ENCODE results near the gene SORCS2.

The SORCS2 gene

GRCh38 chr4:7734651-7735260 lies 542.4 kb downstream of the SORCS2 start:
- DNase-seq (ENCODE audit: low read depth), result no peak

GRCh38 chr4:7735395-7735794 lies 543.1 kb downstream of the SORCS2 start:
- DNase-seq (ENCODE audit: low read depth), result no peak

- no peak for DNase-seq (ENCODE audit: low read depth)
Observed at GRCh38 chr4:7735961-7736360, 543.6 kb downstream of the SORCS2 start.

- DNase-seq (ENCODE audit: low read depth), result no peak
Observed at GRCh38 chr4:7736436-7737267, 544.3 kb downstream of the SORCS2 start.

GRCh38 chr4:7737268-7737645 lies 544.9 kb downstream of the SORCS2 start:
- no peak for DNase-seq (ENCODE audit: low read depth)

DNA sequence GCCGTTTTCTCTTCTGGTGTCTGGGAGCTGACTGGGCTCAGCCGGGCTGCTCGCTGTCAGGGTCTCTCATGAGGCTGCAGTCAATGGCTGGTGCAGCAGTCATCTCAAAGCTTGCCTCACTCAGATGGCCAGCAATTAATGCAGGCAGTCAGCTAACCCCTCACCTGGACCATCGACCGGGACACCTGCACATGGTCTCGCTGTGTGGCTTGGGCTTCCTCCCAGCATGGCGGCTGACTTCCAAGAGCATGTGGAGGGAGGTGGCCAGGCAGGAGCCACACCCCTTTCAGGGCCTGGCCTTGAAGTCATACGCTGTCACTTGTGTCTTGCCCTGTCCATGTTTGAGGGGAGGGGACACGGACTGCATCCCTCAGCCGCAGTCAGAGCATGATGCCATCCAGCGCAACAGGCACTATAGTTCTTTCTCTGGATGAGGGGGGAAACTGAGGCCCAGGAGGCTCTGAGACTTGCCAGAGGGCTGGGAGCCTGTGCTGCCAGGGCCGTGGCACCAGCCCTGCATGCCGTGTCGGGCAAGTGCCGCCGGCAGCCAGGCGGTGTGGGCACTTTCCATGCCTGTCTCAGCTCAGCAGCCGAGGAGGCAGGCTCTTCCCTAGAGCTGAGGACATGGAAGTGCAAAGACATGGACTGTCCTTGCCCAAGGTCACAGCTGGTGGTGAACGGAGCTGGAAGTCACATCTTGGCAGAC lies 545.6 kb downstream of the SORCS2 start:
- no peak for DNase-seq (ENCODE audit: low read depth)

- DNase-seq (ENCODE audit: low read depth), result no peak
Observed at GRCh38 chr4:7738458-7739076, 546.2 kb downstream of the SORCS2 start.

GRCh38 chr4:7739077-7739917 lies 547.0 kb downstream of the SORCS2 start:
- DNase-seq (ENCODE audit: low read depth), result no peak

DNA sequence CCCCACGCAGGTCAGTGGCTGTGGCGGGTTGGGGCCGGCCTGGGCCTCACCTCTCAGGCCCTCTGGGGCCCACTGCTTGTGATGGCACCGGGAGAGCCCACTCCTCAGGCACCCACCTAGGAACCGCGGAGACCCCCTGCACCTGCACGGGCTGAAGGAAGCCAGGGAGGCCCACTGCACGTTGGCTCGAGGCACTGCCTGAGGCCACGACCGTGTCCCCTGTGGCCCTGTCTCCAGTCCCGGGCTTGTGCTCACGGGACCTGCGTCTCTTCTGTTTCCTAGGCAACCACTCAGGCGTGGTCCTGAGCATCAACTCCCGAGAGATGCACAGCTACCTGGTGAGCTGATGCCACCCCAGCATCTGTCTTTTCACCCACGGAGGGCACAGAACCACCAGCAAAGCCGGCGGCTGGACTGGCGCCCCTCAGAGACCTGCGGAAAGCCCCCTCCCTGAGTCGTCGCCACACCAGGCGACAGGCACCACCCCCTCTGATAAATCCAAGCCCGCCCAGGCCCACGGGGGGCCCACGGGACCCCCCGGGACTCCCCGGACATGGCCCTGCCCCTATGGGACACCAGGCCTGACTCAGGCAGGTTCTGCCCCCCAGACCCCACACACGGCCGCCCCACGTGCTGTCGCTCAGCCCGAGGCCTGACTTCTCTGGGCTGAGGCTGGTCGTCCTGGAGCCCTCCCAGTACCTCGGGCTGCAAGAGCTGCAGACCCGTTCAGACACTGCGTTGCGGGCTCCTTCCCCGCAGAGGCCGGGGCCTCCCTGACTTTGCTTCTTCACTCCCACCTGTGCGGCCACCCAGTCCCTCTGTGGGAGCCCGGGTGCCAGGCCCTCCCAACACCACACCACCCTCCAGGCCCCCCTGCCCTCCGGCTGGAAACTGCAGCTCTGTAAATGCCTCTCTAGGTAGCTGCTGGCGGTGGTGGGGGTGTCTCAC lies 547.9 kb downstream of the SORCS2 start:
- no peak for DNase-seq (ENCODE audit: low read depth)

DNA sequence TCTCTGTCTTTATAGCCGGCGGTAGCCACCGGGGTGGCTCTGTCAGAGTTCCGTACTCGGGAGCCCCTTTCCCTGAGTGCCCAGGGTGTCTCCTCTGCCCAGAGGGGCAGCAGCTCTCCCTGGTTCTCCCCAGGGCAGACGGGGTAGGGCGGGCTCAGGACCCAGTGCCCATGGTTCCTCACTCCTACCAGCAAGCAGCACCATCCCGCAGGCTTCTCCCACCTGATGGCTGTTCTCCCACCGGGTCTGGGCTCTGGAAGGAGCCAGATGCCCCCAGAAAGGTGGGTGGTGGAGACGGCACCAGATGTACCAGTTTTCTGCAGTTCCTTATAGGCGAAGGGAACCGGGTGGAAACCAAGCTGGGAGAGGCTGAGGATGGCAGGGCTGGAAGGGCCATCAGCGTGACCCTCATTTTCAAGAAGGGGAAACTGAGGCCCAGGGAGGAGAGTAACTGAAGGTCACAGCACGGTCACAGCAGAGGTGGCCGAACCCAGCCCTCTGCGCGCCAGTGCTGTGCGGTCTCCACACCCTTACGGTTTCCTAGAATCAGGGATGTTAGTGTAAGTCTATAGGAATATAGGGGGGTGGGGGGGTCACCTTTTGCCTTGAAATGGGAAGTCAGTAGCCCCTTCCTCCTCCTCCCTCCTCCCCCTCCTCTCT lies 548.7 kb downstream of the SORCS2 start:
- no peak for DNase-seq (ENCODE audit: low read depth)

GRCh38 chr4:7741946-7742806 lies 549.8 kb downstream of the SORCS2 start:
- no peak for DNase-seq (ENCODE audit: low read depth)

GRCh38 chr4:7742807-7743280 lies 550.5 kb downstream of the SORCS2 start:
- no peak for DNase-seq (ENCODE audit: low read depth)

- no peak for DNase-seq (ENCODE audit: low read depth)
Observed at GRCh38 chr4:7744142-7744804, 551.9 kb downstream of the SORCS2 start.

GRCh38 chr4:7745301-7745885 lies 553.1 kb downstream of the SORCS2 start:
- DNase-seq (ENCODE audit: low read depth), result no peak

DNA sequence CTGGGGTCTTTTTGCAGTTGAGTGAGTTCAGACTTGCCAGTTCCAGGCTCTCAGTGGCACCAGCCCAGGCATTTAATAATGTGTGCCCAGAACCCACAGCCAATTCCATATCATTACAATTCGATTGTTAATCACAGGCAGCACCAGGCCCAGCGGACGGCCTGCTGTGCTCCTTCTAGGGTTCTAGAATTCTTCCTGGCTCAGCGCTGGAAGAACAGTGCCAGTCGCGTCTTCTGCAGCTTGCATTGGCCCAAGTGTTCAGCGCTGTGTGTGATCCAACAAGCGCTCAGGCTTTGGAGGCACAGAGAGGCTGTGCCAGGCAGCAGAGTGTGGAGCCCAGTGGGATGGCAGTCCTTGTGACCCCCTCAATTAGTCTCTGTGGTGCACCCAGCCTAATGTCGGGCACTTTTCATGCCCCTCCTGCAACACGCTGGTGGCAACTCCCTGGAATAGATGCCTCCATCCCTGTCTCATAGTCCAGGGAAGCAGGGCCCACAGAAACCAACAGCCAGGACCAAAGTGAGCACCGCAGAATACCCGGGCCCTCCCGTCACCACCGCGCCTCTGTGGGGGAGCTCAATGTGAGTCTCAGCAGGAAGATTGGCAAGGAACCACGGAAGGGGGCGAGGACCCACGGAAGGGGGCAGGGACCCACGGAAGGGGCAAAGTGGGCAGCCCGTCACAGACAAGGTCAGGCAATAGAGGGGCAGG lies 554.2 kb downstream of the SORCS2 start:
- DNase-seq (ENCODE audit: low read depth), result no peak

GRCh38 chr4:7747062-7747385 lies 554.7 kb downstream of the SORCS2 start:
- no peak for DNase-seq (ENCODE audit: low read depth)

DNA sequence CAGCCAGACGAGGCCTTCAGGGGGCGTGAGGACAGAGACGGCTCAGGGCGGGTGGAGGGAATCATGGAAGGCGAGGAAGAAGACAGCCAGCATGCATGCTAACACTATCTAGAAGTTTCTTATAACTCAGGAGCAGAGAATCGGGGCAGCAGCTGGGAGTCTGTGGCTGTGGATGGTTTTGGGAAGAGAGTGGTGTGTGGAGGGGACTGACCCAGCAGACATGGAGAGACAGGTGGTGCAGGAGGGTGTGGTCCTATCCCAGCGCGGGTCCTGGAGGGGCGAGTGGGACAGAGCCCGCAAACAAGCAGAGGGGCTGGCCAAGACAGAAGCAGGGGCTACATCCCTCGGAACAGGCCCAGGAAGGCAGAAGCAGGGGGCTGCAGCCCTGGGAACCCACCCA lies 555.2 kb downstream of the SORCS2 start:
- no peak for DNase-seq (ENCODE audit: low read depth)

Data from GM04504 (cell line).